GM12878 (cell line): ENCODE results near the gene SMOC2. TPM values are rescaled to one million over a fixed set of nuclear protein-coding genes. Genes with fewer than 3 reads are reported as not detected.
"Not testable (repeated sequence)": the region's sequence is repeated elsewhere in the genome, so short reads cannot be mapped to it uniquely, and the experiment has no call there.

Experiments
- ATAC-seq: fragments of 200-7000 bp; cut with Tn5 transposase; 3 replicates; pipeline ENCODE4 v1.9.1; 2020; ENCODE audit warnings: mild to moderate bottlenecking, moderate library complexity
- BruUV-seq: library from RNA; stranded (reverse); fragments of 400-500 nt; replicated peaks from 2 replicates; lab custom pipeline; 2021; lab: Mats Ljungman, UMichigan
- CTCF ChIA-PET: fragments of 300-600 bp; sonication (Branson Sonifier 250); formaldehyde crosslinking; extraction: SDS; loops from one replicate; lab custom pipeline; 2021; ENCODE audit warnings: inconsistent platforms; lab: Yijun Ruan, JAX
- POLR2A ChIA-PET: fragments of 350-600 bp; formaldehyde crosslinking; extraction: SDS; loops from one replicate; lab custom pipeline; 2021; ENCODE audit warnings: inconsistent platforms; lab: Charles Lee
- RAD21 ChIA-PET: fragments of 300-600 bp; sonication (Branson Sonifier 250); formaldehyde crosslinking; loops from one replicate; lab custom pipeline; 2023; ENCODE audit warnings: antibody characterized with exemption; ENCODE audit not compliant: unreplicated experiment; lab: Charles Lee
- SMC1A ChIA-PET: fragments of 300-600 bp; sonication (Branson Sonifier 250); formaldehyde crosslinking; loops from one replicate; lab custom pipeline; 2023; ENCODE audit not compliant: unreplicated experiment, uncharacterized antibody; lab: Charles Lee
- DNase-seq: peaks from one replicate; pipeline ENCODE4 v3.0.0-alpha.2; 2011; ENCODE audit warnings: low read depth, low spot score
- FAIRE-seq: peaks from 3 replicates; lab custom pipeline; 2011; peaks lifted over from hg19 to GRCh38; lab: Jason Lieb, UNC
- H2AFZ ChIP-seq: 2 replicates; pipeline ENCODE4 v1.6.0; 2011; ENCODE audit warnings: low read depth, low read length, control low read depth; ENCODE audit not compliant: control insufficient read depth
- H3K27ac ChIP-seq: 2 replicates; pipeline ENCODE4 v1.5.1; 2011; ENCODE audit warnings: control low read depth; ENCODE audit not compliant: control insufficient read depth, insufficient read depth
- H3K27me3 ChIP-seq, 2 experiments: replicated peaks in 1 of 2; 2 replicates each; pipeline versions ENCODE4 v1.6.0 to v1.6.1; 2011; ENCODE audit warnings: low read length in 1 of 2; ENCODE audit not compliant: control insufficient read depth in 2 of 2, insufficient read depth in 2 of 2
- H3K36me3 ChIP-seq, 2 experiments: 2 replicates each; pipeline ENCODE4 v1.5.1; 2011; ENCODE audit warnings: low read length in 1 of 2; ENCODE audit not compliant: control insufficient read depth in 2 of 2, insufficient read depth in 2 of 2
- H3K4me1 ChIP-seq: 2 replicates; pipeline ENCODE4 v1.6.1; 2011; ENCODE audit warnings: mild to moderate bottlenecking, low read length, moderate library complexity, mixed read lengths; ENCODE audit not compliant: control insufficient read depth, insufficient read depth
- H3K4me2 ChIP-seq: 2 replicates; pipeline ENCODE4 v1.6.0; 2011; ENCODE audit warnings: control low read depth; ENCODE audit not compliant: control insufficient read depth, insufficient read depth
- H3K4me3 ChIP-seq: fragments of 200-600 bp; sonication (generic); 2 replicates; pipeline ENCODE4 v1.5.1; 2016
- H3K79me2 ChIP-seq: 2 replicates; pipeline ENCODE4 v1.6.0; 2011; ENCODE audit warnings: low read length; ENCODE audit not compliant: control insufficient read depth, insufficient read depth
- H3K9ac ChIP-seq: 2 replicates; pipeline ENCODE4 v1.8.0; 2011; ENCODE audit warnings: low read length, control low read depth, mixed read lengths; ENCODE audit not compliant: control insufficient read depth, insufficient read depth
- H3K9me3 ChIP-seq: replicated peaks from 3 replicates; pipeline ENCODE4 v1.5.1; 2011; ENCODE audit warnings: mild to moderate bottlenecking, low read length; ENCODE audit not compliant: control insufficient read depth, insufficient read depth
- H4K20me1 ChIP-seq: 2 replicates; pipeline ENCODE4 v1.6.0; 2011; ENCODE audit not compliant: control insufficient read depth, insufficient read depth
- GATAD2B ChIP-seq: fragments of 450-650 bp; conservative IDR thresholded peaks from 2 replicates; pipeline ENCODE4 v1.6.1; 2017; ENCODE audit warnings: low read depth, mild to moderate bottlenecking, moderate library complexity
- HDGF ChIP-seq: fragments of 450-650 bp; IDR thresholded peaks from 2 replicates; pipeline ENCODE4 v1.6.1; 2016; ENCODE audit warnings: antibody characterized with exemption
- MYC ChIP-seq: IDR thresholded peaks from 2 replicates; pipeline ENCODE4 v1.6.1; 2011; ENCODE audit warnings: mild to moderate bottlenecking, low read length, moderate library complexity, inconsistent platforms; ENCODE audit not compliant: insufficient read depth, insufficient replicate concordance, insufficient read length, severe bottlenecking
- NBN ChIP-seq: fragments of 450-650 bp; IDR thresholded peaks from 2 replicates; pipeline ENCODE4 v1.6.1; 2016
- POLR2AphosphoS2 ChIP-seq: IDR thresholded peaks from 2 replicates; pipeline ENCODE4 v1.6.1; 2011; ENCODE audit warnings: low read depth, mild to moderate bottlenecking, low read length, improper control_type of control experiment, moderate library complexity
- RELB ChIP-seq: fragments of 450-650 bp; IDR thresholded peaks from 2 replicates; pipeline ENCODE4 v1.6.1; 2017; ENCODE audit warnings: low read depth, mild to moderate bottlenecking, moderate library complexity
- YY1 ChIP-seq: IDR thresholded peaks from 2 replicates; pipeline ENCODE4 v1.6.1; 2011; ENCODE audit warnings: low read depth, mild to moderate bottlenecking, low read length
- ZBED1 ChIP-seq: IDR thresholded peaks from 2 replicates; pipeline ENCODE4 v1.6.1; 2016; ENCODE audit warnings: borderline replicate concordance
- ZNF384 ChIP-seq: IDR thresholded peaks from 2 replicates; pipeline ENCODE4 v1.6.1; 2012; ENCODE audit warnings: low read depth, mild to moderate bottlenecking, low read length, improper control_type of control experiment, borderline replicate concordance
- WGBS: methylation state at CpG from one replicate; pipeline ENCODE4 v1.1.6; 2016; ENCODE audit warnings: low lambda C conversion rate; ENCODE audit not compliant: insufficient replicate concordance, insufficient coverage; ENCODE audit errors: missing lambda C conversion rate; 5-methylcytosine and 5-hydroxymethylcytosine counted together
- in situ Hi-C: fragments of 300-500 bp; cut with MboI; formaldehyde crosslinking; loops from 9 replicates; pipeline ENCODE4 v1.14.3; 2018; ENCODE audit warnings: mixed read lengths
- intact Hi-C: fragments of 100-400 bp; cut with micrococcal nuclease; formaldehyde crosslinking; loops from one replicate; pipeline ENCODE4 v1.14.2; 2022; ENCODE audit not compliant: unreplicated experiment
- polyA plus RNA-seq, 11 experiments: library from polyadenylated mRNA; depleted of rRNA in 4 of 11; unstranded in 6 of 11; stranded (reverse) in 5 of 11; fragments of >200 nt; fragmentation: Nextera tagmentation in 4 of 11; fragmentation: Illumina TruSeq in 1 of 11; extraction: Ambion mirVana in 4 of 11; extraction: Trizol in 1 of 11; gene quantifications; 1 replicate in 1 of 11; 2 replicates in 10 of 11; pipeline versions ENCODE4 v1.2.1 to v1.2.3, GENCODE V29; 2011 to 2016; ENCODE audit warnings: inconsistent platforms in 2 of 11, missing spikeins in 2 of 11, low read depth in 1 of 11
- total RNA-seq, 4 experiments: library from RNA; depleted of rRNA in 3 of 4; stranded (reverse); fragments of >200 nt in 3 of 4; fragmentation: Illumina TruSeq in 1 of 4; extraction: Trizol in 1 of 4; gene quantifications; 2 replicates each; pipeline versions ENCODE4 v1.2.1 to v1.2.3, GENCODE V29; 2013 to 2021

SMOC2 gene
- total and polyA plus RNA-seq, 10 of the 15 experiments (the other 5 are each of a cell fraction or from before 2014, with no cell fraction given): 0.10 to 0.12 TPM; not detected in 8

- Histone ChIP-seq H2AFZ (no peak overlapping the region), H3K9ac (no peak overlapping the region), H4K20me1 (no peaks in the 10 kb centered on the region), H3K9me3 (no peaks in the 10 kb centered on the region), H3K4me3 (no peak overlapping the region), H3K79me2 (no peaks in the 10 kb centered on the region), H3K36me3 (no peaks in the 10 kb centered on the region), H3K4me2 (no peak overlapping the region), H3K27ac (no peak overlapping the region), H3K4me1 (no peaks in the 10 kb centered on the region), H3K27me3 (no peaks in the 10 kb centered on the region)
- DNase-seq (no peak), FAIRE-seq (no peak), ATAC-seq (no peak)
- WGBS: 59% methylated on average over 34 of the region's 34 CpGs
- ChIA-PET POLR2A (no interaction called here), SMC1A (no interaction called here), CTCF (no interaction called here), RAD21 (no interaction called here)
- intact Hi-C loops (no loop called here), in situ Hi-C loops (no loop called here)
- no TSS peak for BruUV-seq
- TF ChIP-seq YY1: no peak
- TF ChIP-seq HDGF: no peak
- TF ChIP-seq NBN: no peak
- no peak for TF ChIP-seq POLR2AphosphoS2
- no peak for TF ChIP-seq GATAD2B
- no peak for TF ChIP-seq ZBED1
- no peak for TF ChIP-seq ZNF384
- no peak for TF ChIP-seq RELB
- TF ChIP-seq MYC: no peak
These were observed 251.4 kb downstream of the SMOC2 start for GRCh38 chr6:168692193-168692914.

GRCh38 chr6:168692915-168693257 is 251.9 kb downstream of the SMOC2 start:
- H3K27me3 ChIP-seq, H3K4me2 ChIP-seq, H3K79me2 ChIP-seq, in situ Hi-C loops, H3K9ac ChIP-seq, RAD21 ChIA-PET, ATAC-seq, POLR2A ChIA-PET, intact Hi-C loops, H3K9me3 ChIP-seq, SMC1A ChIA-PET, CTCF ChIA-PET, H3K4me3 ChIP-seq, BruUV-seq, H4K20me1 ChIP-seq, FAIRE-seq, H3K27ac ChIP-seq, H3K4me1 ChIP-seq, H3K36me3 ChIP-seq, DNase-seq, H2AFZ ChIP-seq: not testable (repeated sequence)
- whole genome bisulfite sequencing: 21% methylated on average over 4 of the region's 12 CpGs

- in situ Hi-C loops, DNase-seq, H3K4me1 ChIP-seq, ATAC-seq, H3K4me3 ChIP-seq, intact Hi-C loops, H3K4me2 ChIP-seq, H2AFZ ChIP-seq, H3K9ac ChIP-seq, CTCF ChIA-PET, H3K27me3 ChIP-seq, SMC1A ChIA-PET, RAD21 ChIA-PET, POLR2A ChIA-PET, FAIRE-seq, BruUV-seq, H3K79me2 ChIP-seq, H3K36me3 ChIP-seq, H3K9me3 ChIP-seq, H3K27ac ChIP-seq, H4K20me1 ChIP-seq: not testable (repeated sequence)
- WGBS: 27% methylated on average over 5 of the region's 15 CpGs
These were observed 253.8 kb downstream of the SMOC2 start for GRCh38 chr6:168694797-168695196.
